ENCODE data around the gene ANKRD40CL. TPM values are rescaled to one million over a fixed set of nuclear protein-coding genes. Genes with fewer than 3 reads are reported as not detected.
A peak's percentile ranks its signal among the peaks of the same experiment; 100 is the strongest.

Gene ANKRD40CL
- total RNA-seq, 1 experiment from 2014 or later: not detected

DNA sequence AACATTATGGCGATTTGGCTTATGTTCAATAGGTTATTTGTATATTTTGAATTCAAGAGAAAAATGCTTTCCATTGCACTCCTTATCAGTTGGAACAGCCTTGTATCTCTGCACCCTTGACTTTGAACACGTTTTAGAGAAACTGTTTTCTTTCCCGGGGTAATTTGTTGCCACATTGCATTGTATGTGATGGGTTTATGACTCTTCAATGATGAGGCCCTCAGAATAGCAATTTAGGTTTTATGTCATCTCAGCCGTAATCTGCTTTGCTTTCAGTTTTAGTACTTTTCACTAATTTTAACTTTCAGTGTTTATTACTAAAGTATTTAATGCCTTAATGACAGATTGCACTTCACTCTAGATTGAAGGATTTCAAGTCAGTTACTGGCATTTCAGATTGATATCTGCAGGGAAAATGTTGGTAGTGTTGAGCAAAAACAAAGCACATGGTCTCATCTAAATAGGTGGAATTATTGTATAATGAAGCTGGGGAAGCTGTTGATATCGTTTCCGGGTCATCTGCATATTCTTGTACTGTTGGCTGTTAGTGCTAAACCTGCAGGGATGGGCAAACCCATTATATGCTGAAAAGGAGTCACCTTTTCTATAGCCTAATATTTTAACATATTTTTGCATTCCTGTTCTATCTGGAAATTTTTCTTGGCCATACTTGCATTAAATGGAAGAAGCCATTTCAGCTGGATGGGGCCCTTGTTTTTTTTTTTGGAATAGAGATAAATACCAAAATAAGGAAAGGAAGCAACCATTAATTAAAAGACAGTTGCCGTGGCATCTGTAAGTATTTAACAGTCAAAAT lies 45.9 kb downstream of the ANKRD40CL start:
- Mint-ChIP-seq H3K4me1 (ENCODE audit: low read depth, unreplicated experiment) (peaks cover 32% of the 10 kb centered on the region), H3K4me3 (ENCODE audit: low read depth, unreplicated experiment) (peak overlapping the region; percentile 94), H3K27me3 (ENCODE audit: unreplicated experiment) (no peaks in the 10 kb centered on the region), H3K36me3 (ENCODE audit: insufficient read depth, unreplicated experiment) (peaks cover 61% of the 10 kb centered on the region), H3K9me3 (ENCODE audit: low read depth, unreplicated experiment) (no peaks in the 10 kb centered on the region), H3K27ac (ENCODE audit: unreplicated experiment) (peak overlapping the region; percentile 98)
- TF ChIP-seq, protein P1, sequence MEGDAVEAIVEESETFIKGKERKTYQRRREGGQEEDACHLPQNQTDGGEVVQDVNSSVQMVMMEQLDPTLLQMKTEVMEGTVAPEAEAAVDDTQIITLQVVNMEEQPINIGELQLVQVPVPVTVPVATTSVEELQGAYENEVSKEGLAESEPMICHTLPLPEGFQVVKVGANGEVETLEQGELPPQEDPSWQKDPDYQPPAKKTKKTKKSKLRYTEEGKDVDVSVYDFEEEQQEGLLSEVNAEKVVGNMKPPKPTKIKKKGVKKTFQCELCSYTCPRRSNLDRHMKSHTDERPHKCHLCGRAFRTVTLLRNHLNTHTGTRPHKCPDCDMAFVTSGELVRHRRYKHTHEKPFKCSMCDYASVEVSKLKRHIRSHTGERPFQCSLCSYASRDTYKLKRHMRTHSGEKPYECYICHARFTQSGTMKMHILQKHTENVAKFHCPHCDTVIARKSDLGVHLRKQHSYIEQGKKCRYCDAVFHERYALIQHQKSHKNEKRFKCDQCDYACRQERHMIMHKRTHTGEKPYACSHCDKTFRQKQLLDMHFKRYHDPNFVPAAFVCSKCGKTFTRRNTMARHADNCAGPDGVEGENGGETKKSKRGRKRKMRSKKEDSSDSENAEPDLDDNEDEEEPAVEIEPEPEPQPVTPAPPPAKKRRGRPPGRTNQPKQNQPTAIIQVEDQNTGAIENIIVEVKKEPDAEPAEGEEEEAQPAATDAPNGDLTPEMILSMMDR (IDR thresholded peaks at IDR 0.05; ENCODE audit: unreplicated experiment): no peak
- CTCF ChIA-PET: interaction anchor here (0.7 kb wide), 1 partner anchor 28 kb away, joined by 3 read pairs; no protein-coding TSS in a partner anchor
- intact Hi-C loops (cut with micrococcal nuclease; ENCODE audit: unreplicated experiment): no loop called here
- BruUV-seq (replicated peaks): no TSS peak
- DNase-seq: no peak

DNA sequence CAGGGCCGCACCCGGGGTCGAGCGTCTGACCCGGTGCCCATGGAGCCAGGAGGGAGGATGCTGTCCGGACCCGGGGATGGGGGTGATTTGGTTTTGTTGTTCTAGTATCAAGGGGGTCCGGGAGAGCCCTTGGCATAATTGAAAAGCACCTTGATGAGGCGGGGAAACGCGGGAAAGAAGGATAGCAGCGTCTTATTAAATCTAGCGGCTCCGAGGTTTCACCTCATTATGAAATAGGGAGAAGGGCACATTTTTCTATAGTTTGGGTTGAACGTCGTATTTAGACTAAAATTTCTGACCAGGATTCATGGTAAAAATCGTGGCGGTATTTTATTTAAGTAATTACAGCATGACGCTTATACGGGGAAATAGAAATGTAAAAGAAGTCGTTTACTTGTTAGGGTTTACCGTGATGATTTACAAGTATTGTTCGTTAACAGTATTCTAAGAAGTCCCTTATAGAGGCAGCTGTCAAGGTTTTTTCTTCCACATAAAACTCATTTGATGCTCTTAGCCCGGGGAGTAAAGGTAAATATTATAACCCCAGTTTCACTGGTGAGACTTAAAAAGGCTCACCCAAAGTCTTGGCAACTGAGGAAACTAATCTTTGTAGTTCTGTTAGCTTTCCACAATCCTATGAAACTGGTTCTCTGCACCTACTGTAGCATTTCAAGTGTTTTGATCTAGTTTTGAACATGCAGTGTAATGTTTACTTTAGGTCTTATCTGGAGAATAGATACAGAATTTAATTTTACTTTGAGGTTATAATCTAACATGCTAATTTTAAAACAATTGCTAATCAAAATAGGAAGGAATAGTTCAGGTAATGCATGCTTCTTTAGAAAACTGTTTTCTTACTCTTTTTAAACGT lies 47.2 kb downstream of the ANKRD40CL start:
- Mint-ChIP-seq H3K4me3 (ENCODE audit: low read depth, unreplicated experiment) (peak overlapping the region; percentile 94), H3K27ac (ENCODE audit: unreplicated experiment) (peak overlapping the region; percentile 98), H3K9me3 (ENCODE audit: low read depth, unreplicated experiment) (no peaks in the 10 kb centered on the region), H3K36me3 (ENCODE audit: insufficient read depth, unreplicated experiment) (peaks cover 61% of the 10 kb centered on the region), H3K27me3 (ENCODE audit: unreplicated experiment) (no peaks in the 10 kb centered on the region), H3K4me1 (ENCODE audit: low read depth, unreplicated experiment) (peaks cover 23% of the 10 kb centered on the region)
- CTCF ChIA-PET: interaction anchor here (0.7 to 1.1 kb wide), 6 partner anchors 12 to 323 kb away, joined by 3 to 8 read pairs (median 4); partner anchors contain the start of genes ANKRD40 and LRRC59
- no peak for DNase-seq
- TSS peak; percentile 44 for BruUV-seq (replicated peaks)
- TF ChIP-seq, protein P1 (IDR thresholded peaks at IDR 0.05; ENCODE audit: unreplicated experiment): no peak
- intact Hi-C loops (cut with micrococcal nuclease; ENCODE audit: unreplicated experiment): no loop called here

DNA sequence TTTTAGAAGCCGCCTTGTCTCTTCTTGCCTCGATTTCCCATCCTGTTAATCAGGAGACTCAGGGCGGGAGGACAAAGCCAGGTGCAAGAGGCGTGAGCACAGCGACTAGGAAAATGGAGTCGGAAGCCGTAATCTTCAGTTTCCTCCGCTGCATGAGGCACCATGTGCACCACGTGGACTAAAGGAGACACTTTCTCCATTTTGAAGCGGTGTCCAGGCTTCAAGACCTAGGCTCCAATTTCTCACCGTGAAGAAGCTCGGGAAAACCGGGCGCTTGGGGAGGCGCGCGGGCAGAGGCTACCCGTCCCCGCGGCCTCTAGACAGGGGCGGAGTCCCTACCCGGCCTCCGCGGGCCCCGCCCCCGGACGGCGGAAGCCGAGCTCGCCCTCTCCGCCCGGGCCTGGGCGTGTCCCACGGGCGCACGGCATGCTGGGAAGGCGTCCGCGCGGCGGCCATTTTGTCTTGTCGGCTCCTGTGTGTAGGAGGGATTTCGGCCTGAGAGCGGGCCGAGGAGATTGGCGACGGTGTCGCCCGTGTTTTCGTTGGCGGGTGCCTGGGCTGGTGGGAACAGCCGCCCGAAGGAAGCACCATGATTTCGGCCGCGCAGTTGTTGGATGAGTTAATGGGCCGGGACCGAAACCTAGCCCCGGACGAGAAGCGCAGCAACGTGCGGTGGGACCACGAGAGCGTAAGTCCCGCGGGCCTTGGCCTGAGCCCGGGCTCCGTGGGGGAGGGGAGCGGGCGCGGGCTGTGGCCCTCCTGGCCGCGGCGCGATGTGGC lies 48.0 kb downstream of the ANKRD40CL start, which contains the start of gene LUC7L3:
LUC7L3 (plus strand) TSS at position 460 of the 780 bp plus-strand sequence; CDS start at position 590, 130 bp downstream.
- Mint-ChIP-seq H3K9me3 (ENCODE audit: low read depth, unreplicated experiment) (no peaks in the 10 kb centered on the region), H3K27ac (ENCODE audit: unreplicated experiment) (peak within 1 kb of the TSS; percentile 98), H3K36me3 (ENCODE audit: insufficient read depth, unreplicated experiment) (peaks cover 56% of the 10 kb centered on the region), H3K4me1 (ENCODE audit: low read depth, unreplicated experiment) (peaks cover 23% of the 10 kb centered on the region), H3K27me3 (ENCODE audit: unreplicated experiment) (peaks cover under 1% of the 10 kb centered on the region), H3K4me3 (ENCODE audit: low read depth, unreplicated experiment) (peak within 1 kb of the TSS; percentile 94)
- TSS peak; percentile 99 for BruUV-seq (replicated peaks)
- CTCF ChIA-PET: interaction anchor here (0.6 to 1.3 kb wide), 9 partner anchors 12 to 568 kb away, joined by 3 to 8 read pairs (median 4); partner anchors contain the start of genes ANKRD40 and LRRC59
- TF ChIP-seq, protein P1 (IDR thresholded peaks at IDR 0.05; ENCODE audit: unreplicated experiment): no peak
- intact Hi-C loops (cut with micrococcal nuclease; ENCODE audit: unreplicated experiment): no loop called here
- peak; percentile 99 for DNase-seq

DNA sequence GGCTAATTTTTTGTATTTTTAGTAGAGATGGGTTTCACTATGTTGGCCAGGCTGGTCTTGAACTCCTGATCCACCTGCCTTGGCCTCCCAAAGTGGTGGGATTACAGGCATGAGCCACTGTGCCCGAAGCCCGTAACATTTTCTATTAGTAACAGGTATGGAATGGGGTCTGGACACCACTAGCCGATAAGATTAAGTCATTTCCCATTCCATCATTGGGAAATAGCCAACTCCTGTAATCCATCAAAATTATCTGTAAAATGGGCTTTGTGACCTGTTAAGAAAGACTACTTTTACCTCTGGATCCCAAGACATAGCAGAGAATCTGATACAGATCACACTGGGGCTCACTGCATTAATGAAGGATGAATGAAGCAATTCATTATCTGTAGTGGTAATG lies 51.8 kb downstream of the ANKRD40CL start:
- Mint-ChIP-seq H3K27ac (ENCODE audit: unreplicated experiment) (no peak overlapping the region), H3K4me1 (ENCODE audit: low read depth, unreplicated experiment) (no peaks in the 10 kb centered on the region), H3K9me3 (ENCODE audit: low read depth, unreplicated experiment) (no peaks in the 10 kb centered on the region), H3K4me3 (ENCODE audit: low read depth, unreplicated experiment) (no peak overlapping the region), H3K27me3 (ENCODE audit: unreplicated experiment) (peaks cover 17% of the 10 kb centered on the region), H3K36me3 (ENCODE audit: insufficient read depth, unreplicated experiment) (peaks cover 21% of the 10 kb centered on the region)
- CTCF ChIA-PET: interaction anchor here (1.2 kb wide), 1 partner anchor 214 kb away, joined by 3 read pairs; no protein-coding TSS in a partner anchor
- DNase-seq: no peak
- intact Hi-C loops (cut with micrococcal nuclease; ENCODE audit: unreplicated experiment): no loop called here
- BruUV-seq (replicated peaks): no TSS peak
- TF ChIP-seq, protein P1 (IDR thresholded peaks at IDR 0.05; ENCODE audit: unreplicated experiment): no peak
